Ramos (cell line): Measurements from ENCODE around the gene SHC2.

ENCODE experiments used
- in situ Hi-C: fragments of 300-500 bp; cut with MboI; formaldehyde crosslinking; loops from one replicate; pipeline ENCODE4 v1.14.3; 2022; ENCODE audit warnings: low sequenced_read_pairs; ENCODE audit not compliant: unreplicated experiment

SHC2 gene

DNA sequence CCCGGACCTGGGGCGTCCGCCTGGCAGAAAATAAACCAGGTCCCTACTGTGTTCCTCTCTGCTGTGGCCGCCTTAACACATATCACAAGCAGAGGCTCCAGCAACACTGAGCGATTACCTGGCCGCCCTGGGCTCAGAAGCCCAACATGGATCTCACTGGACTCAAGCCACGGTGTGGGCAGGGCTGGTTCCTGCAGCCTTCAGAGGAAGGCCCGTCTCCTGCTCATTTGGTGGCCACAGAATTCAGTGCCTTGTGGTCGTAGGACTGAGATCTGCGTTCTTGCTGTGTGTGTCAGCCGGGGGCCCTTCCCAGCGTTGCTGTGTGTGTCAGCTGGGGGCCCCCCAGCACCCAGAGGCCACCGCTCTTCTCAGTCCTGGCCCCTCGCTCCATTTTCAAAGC lies 82.1 kb downstream of the SHC2 start:
- in situ Hi-C loops: no loop called here

DNA sequence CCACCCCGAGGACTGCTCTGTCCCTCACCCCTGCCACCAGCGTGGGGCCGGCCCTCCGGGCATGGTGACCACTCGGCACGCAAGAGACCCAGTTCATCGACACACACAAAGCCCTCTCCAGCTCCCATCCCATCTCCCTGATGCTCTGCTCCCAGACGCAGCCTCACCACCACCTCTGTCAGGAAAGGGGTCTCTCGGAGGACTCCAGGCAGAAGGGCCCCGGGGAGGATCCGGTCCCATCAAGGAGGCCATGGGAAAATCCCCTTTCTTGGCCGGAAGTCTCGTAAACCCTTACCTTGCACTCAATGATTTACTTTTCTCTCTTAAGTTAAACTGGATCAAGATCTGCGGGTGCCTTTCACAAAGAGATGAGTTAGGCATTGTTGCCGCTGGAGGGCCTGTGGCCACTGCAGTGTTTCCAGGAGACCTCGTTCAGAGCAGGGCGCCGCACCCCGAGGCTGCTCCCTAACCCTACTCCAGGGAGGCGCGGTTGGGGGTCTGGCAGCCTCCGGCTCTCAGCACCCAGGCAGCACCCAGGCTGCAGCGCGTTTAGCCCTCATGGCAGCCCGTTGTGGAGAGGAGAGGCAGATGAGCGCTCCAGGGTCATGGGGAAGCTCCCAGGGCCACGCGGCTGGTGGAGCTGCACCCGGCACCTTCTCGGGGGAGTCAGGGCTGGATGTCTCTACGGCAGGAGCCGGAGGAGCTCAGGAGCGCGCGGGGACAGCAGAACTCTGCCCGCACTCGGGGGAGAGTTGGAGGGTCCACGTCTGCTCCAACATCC lies 82.8 kb downstream of the SHC2 start:
- in situ Hi-C loops: no loop called here

- in situ Hi-C loops: no loop called here
These were observed 84.7 kb downstream of the SHC2 start for GRCh38 chr19:376111-376470.

- in situ Hi-C loops: no loop called here
These were observed 85.3 kb downstream of the SHC2 start for GRCh38 chr19:375395-376110.

DNA sequence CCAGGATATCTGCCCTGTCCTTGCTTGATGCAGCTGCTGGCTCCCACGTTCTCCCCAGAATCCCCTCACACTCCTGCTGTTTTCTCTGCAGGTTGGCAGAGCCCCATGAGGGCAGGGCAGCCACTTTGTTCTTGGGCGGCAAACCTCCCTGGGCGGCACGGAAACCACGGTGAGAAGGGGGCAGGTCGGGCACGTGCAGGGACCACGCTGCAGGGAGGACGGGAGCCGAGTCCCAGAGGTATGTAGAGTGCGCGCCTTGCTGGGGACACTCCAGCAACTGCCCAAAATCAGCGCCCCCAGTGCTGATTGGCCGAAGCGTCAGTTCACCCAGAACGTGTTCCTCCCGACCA lies 86.0 kb downstream of the SHC2 start:
- in situ Hi-C loops: no loop called here

- in situ Hi-C loops: no loop called here
These were observed 86.5 kb downstream of the SHC2 start for GRCh38 chr19:374183-374885.

DNA sequence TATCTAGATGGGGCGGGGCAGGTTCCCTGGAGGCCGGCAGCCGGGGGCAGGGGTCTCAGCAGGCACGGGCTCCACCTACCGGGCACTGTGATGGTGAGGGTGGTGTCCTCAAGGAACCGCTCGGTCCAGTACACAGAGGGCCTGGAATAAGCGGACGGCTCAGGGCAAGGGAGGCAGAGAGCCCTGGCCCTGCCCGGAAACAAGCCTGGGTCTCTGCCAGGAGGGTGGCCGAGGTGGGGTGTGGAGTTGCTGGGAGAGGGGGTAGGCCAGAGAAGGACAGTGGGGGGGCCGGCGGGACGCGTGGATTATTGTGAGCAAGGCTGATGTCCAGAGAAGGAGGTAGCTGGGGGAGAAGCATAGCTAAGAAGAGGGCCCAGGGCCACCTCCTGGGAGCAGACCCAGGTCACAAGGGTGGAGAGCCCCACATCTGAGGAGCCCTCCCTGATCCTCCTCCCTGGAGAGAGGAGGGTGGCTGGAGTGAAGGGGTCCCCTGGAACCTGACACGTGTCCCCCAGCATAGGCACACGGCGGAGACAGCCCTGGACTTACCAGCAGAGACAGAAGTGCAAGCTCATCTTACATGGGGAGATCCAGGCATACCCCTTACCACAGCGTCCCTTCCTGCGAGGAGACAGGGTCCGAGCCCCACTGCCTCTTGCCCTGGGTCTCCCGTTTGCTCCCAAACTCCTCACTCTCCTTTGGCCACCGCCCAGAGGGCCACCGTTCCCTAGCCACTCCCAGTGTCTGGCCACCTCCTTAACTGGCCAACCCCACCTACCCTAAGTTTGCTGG lies 87.2 kb downstream of the SHC2 start:
- in situ Hi-C loops: no loop called here

DNA sequence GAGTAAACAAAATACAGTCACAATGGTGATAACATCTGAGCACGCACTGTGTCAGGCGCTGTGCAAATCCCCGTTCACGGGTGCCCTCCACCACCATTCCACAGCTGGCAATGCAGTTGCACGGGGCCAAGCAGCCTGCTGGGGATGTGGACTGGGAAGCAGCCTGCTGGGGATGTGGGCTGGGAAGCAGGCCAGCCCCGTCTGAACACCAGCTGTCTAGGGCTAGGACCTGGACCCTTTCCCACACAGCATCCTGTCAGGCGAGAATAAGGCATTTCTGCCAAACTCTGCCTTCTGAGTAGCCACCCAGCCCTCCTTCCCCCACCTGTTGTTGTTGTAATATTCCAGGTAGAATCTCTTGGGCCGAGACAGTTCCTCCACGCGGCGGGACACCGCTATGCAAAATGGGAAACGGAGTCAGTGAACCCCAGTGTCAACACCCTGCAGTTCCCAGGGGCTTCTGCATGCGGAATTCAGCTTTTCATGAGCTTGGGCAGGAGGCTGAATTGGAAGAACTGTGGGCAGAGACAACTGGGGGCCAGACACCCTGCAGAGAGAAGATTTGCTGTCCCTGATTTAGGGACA lies 88.4 kb downstream of the SHC2 start:
- in situ Hi-C loops: no loop called here

DNA sequence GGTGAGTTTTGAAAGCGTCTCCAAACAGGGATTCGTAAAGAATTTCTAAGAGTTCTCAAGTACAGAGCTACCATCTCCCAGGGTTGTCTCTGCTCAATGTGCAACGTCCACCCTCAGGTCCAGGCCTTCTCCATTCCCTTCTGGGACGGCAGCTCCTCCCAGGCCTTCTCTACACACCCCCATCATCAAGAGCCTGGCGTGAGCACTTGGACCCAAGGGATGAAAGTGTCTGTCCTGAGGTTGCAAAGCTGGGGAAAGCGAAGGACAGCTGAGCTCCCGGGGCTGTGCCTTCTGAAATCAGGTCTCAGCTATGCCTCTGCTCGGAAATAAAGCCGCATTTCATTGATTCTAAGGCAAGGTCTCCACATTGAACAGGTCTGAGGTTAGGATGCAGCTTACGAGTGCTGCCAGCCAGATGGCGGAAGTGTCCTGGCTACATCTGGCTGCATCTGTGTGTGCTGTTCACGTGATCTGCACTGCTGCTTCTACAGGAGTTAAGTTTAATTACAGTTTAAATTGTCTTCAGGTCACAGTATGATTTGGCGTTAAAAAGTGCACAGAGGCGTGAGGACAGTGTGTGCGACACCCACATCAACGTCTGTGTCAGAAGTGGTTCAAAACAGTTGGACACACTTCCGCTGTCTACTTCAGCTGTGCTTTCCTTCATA lies 89.2 kb downstream of the SHC2 start:
- in situ Hi-C loops: no loop called here

- in situ Hi-C loops: no loop called here
These were observed 90.0 kb downstream of the SHC2 start for GRCh38 chr19:370641-371330.

DNA sequence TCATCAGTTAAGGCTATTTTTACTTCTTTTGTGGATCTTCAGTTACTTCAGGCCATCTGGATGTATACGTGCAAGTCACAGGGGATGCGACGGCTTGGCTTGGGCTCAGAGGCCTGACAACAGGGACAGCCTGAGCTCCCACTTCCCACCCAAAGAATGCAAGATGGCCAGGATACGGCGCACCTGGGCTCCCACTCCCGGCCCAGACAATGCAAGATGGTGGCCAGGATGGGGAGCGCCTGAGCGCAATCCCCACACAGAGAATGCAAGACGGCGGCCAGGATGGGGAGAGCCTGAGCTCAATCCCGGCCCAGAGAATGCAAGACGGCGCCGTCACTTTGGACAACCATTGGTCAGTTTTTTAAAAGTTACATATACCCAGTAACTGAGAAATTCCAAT lies 91.0 kb downstream of the SHC2 start:
- in situ Hi-C loops: no loop called here

- in situ Hi-C loops: no loop called here
These were observed 91.6 kb downstream of the SHC2 start for GRCh38 chr19:369256-369655.

- in situ Hi-C loops: no loop called here
These were observed 92.2 kb downstream of the SHC2 start for GRCh38 chr19:368630-369024.

DNA sequence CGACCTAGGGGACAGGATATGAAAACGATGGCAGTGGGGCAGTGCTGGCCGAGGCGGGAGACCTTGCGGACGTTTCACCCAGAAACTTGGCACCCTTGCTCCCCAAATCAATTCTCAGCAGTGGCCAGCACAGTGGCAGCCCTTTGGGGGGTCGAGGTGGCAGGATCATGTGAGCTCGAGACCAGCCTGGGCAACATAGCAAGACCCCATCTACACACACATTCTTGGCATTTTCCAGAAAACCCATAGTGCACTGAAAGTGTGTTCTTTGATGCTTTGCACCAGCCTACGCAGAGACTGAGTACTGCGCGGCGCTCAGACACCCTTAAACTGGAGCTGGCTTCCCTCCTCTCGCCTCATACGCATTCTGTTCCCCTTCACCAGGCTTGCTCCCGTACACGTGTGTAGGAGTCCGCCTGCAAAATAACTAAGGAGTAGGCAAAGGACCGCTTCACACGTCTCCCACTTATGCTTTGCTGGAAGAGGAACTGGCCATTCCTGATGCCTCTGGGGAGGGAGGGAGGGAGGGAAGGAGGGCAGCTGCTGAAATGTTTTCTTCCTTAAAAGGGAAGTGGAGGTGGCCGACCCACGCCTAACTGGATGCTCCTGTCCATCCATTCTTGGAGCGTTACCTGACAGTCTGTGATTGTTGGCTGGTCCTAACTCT lies 92.7 kb downstream of the SHC2 start:
- in situ Hi-C loops: no loop called here

- in situ Hi-C loops: no loop called here
These were observed 93.3 kb downstream of the SHC2 start for GRCh38 chr19:367561-367960.

- in situ Hi-C loops: no loop called here
These were observed 93.9 kb downstream of the SHC2 start for GRCh38 chr19:366951-367350.
